GM18907 (cell line): ENCODE results near the gene ATP5F1E.
A peak's percentile ranks its signal among the peaks of the same experiment; 100 is the strongest.

Experiments
- ATAC-seq: cut with Tn5 transposase; IDR thresholded peaks from one replicate; pipeline ENCODE4 v1.9.1; 2021; ENCODE audit warnings: mild to moderate bottlenecking, moderate library complexity; ENCODE audit not compliant: unreplicated experiment

The ATP5F1E gene

DNA sequence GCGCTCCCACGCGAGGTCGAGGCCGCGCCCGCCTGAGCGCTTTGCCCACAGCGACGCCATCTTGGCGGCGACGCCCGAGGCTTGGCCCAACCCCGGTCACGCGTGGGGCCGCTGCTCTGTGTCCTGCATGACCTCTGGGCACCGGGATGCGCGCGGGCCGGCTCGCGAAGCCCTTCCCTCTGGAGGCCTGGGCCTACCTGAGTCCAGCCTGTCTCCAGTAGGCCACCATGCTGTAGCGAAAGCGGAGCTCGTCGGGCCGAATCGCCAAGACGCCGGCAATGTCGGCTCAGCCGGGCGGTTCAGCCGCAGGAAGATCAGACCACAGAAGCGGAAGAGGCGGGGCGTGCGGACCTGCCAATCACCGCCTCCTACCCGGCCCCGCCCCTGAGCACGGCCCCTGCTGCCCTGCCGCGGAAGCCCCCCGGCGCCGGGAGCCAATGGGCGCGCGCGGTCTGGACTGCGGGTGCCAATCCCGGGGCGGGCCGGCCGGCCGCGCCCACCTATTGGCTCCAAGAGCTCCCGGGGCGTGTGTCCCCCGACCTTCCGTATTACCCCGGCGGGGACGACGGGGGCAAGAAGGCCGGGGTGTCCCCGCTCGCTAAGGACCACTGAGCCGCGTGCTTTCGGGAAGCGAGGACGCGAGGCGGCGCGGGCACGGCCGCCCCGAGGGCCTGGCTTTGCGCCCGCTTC lies at the start of gene ATP5F1E:
ATP5F1E (minus strand) TSS at position 313 of the 690 bp plus-strand sequence; CDS start at position 229, 84 bp downstream.
- ATAC-seq = peak; percentile 91

DNA sequence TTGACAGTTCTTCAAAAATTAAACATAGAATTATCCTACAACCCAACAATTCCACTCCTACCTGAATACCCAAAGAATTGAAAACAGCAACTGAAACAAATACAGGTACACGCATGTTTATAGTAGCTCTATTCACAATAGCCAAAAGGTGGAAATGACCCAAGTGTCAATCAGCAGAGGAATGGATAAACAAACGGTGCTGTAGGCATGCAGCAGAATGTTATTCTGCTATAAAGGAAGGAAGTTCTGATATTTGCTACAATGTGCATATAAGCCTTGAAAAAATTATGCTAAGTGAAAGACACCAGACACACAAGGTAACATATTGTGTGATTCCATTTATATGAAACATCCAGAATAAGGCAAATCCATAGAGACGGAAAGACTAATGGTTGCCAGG lies 48.9 kb upstream of the ATP5F1E start:
- ATAC-seq = no peak

DNA sequence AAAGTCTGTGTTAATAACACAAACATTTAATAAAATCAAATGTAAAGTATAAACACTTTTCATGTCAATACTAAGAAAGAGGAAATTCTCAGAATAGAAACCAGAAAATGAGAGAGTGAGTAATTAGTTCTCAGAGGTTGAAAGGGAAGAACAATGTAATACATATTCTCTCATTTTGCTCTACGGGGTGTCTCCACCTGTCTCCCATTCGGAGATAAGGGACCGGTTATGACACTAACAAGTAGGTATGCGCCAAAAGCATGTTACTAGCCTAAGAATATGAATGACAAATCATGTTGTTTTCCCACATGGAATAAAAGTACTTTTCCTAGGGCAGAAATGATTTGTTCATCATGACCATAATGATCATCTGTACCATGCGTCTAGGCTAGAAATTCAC lies 46.1 kb upstream of the ATP5F1E start:
- no peak for ATAC-seq

DNA sequence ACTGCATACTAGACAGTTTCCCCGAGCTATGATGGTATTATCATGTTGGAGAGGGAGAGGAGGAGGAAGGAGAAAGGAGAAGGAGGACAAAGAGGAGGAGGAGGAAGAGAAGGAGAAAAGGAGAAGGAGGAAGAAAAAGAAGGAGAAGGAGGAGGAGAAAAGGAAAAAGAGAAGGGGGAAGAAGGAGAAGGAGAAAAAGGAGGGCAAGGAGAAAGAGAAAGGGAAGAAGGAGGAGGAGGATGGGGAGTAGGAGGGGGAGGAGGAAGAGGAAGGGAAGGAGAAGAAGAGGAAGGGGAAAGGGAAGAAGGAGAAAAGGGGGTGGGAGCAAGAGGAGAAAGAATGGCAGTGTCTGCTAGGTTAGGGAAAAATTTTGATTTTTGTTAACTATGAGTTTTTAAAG lies 45.6 kb upstream of the ATP5F1E start:
- ATAC-seq = no peak

DNA sequence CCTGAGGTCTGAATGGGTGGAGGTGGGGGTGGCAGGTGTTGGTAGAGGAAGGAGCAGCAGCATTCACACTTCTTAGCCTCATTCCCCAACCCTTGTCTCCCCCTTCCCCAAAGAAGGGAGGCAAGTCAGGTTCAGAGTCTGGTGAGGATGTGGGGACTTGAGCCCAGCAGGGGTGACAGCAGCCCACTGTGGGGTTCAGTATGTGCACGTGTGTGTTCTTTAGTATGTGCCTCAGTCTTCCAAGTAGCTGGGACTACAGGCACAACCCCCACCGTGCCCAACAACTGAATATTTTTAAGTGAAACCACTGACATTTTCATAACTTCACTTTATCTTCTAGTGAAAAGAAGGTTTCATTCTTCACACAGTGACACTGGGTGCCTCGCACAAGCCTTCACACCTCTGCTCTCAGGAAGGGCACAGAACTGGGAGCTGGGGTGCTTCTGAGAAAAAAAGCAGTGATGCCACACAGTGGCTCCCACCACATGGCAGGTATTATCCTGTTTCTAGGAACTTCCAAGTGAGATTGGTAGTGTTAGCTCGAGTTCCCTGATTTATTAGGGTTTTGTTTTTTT lies 43.9 kb upstream of the ATP5F1E start:
- ATAC-seq = no peak

DNA sequence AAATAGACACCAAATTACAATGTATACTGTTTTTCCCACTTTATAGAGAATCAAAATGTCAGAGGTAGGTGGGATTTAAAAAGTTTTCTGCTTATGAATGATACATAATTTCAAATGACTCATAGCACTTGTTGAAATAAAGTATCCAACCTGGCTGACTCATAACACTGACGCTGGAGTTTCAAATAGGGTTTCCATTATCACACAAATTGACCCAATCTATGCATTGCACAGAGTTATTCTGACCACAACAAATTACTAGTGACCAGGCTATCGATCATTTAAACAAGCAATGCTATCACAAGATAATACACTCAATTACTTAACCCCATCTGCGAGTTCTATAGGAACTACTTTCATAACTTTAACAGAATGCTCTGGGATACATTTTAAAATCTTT lies 42.3 kb upstream of the ATP5F1E start:
- ATAC-seq = no peak

DNA sequence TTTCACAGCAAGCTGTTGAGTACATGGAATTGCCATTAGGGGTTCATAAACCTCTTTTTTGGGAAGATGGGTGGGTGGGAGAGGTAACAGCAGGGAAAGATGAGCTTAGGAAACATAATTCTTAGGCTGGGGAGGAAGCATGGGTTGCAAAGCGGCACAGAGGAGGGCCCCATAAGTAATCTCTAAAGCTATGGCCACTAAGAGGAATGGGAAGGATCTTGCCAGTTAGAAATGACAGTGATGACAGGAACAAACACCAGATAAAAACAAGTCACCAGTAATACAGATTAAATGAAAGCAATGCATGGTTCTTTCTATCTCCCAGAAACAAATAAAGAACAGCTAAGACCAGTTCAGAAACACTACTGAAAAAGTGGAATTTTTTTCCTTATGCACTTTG lies 41.4 kb upstream of the ATP5F1E start:
- ATAC-seq = no peak

DNA sequence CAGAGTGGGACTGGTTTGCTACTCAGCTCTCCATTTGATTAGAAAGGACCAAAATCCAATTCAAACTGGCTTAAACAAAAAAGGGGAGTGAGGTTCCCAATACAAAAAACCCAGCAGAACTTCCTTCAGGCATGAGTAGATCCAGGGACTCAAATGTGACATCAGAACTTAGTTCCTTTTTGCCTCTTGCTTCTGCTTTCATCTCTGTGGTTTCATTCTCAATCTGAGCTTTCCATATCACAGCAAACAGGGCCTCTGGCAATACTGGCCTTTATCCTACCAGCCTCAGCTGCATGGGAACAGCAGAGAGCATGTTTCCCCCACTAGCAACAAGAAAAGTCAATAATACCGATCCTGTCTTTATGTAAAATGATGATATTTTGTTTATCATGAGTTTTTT lies 39.1 kb upstream of the ATP5F1E start:
- ATAC-seq = no peak

DNA sequence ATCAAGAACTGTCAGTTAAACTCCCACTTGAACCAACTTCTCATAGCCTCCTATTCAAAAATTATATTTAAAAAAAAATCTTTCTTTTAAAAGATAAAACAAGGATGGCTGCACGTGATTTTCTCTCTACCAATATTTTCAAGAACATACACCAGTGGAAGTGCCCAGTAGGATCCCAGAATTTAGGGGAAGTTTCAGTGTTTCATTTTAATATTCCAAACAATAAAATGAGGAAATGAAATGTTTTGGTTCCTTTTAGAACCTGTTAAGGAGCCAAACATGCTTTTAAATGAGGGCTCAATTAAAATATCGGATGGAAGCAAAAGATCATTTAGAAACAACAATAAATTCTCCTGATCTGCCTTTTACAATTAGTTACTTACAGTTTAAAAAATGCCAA lies 36.9 kb upstream of the ATP5F1E start:
- ATAC-seq = no peak

DNA sequence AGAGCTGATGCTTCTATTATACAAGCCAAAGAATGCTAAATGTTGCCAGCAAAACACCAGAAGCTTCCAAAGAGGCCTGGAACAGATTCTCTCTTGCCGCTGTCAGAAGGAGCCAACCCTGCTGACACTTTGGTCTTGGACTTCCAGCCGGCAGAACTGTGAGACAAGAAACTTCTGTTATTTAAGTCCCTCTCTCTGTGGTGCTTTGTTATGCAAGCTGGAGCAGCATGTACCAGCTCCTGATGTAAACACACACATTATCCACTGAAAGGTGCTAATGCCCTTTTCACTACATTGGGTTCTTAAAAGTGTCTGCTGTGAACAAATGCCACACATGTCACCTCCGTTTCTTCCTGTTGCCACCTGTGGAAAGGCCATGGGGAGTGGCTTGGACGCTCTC lies 36.4 kb upstream of the ATP5F1E start:
- ATAC-seq = no peak

DNA sequence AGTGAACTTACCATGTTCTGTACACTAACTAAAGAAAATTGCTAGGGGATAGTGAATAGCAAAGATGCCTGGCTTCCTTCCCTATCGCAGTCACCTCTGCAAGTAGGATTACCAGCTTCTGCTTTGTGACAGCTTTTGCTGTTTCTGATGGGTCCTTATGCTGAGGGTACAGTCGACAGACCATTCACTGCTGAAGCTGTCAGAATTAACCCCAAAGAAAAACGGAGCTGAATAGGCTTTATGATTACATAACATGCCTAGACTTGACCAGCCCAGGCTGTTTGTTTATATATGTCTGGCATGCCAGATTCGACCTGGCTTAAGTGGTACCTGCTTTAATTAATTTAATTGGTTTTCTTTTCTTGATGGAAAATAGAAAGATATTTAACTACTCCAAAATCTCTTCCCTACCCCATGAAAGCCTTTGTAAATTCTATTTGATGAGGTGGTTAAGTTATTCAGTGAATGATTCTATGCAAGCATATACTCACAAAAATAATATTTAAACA lies 32.1 kb upstream of the ATP5F1E start:
- no peak for ATAC-seq

DNA sequence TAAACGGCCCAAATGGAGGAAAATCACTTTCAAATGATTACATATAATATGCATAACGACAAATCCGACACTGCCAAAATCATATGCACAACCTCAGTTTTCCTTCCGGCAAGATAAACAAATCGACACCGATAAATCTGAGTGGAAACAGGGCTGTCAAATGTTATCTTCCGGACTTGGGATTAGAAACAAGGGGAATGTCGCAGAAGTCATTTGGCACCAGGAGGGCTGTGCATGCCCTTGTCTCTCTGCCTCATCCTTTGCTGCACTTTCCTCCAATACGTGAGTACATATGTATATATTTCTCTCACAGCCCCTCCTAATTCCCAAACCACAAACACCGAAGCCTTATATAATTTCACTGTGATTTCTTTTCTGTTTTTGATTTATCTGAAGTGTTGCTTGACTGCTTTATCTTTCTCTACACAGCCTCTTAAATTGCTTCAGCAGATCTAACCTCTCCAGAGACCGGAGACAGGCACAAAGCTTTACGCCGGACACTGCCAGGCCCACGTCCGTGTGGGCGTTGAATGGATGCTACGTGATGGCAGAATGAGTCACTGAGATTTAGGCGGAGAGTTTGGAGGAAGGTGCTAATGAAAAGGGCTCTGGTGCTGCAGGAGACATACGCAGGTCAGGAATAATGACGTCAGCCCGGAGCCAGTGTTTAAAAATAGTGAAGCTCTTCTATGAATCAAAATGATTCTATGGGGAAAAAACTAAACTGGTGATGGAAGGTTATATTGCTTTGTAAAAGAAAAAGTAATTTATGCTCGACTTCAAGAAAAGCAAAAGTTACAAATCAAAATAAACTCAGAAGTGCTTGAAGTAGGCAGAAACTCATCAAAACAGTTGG lies 31.5 kb upstream of the ATP5F1E start:
- ATAC-seq = no peak

DNA sequence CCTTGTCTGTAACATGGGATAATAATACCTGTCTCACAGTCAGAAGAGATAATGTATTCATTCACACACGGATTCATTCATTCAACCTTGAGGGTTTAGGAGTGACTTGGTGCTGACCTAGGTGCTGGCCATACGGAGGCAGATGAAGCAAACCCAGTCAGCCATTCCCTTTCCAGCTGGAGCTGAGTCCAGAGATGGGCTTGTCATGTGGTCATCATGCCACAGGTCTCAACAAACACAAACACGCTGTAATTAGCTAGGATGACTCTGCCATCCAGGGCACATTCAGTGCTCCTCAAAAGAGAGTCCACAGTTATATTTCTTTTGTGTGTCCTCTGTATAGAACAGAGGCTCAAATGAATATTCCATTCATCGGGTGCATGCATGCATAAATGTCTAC lies 29.9 kb upstream of the ATP5F1E start:
- no peak for ATAC-seq

DNA sequence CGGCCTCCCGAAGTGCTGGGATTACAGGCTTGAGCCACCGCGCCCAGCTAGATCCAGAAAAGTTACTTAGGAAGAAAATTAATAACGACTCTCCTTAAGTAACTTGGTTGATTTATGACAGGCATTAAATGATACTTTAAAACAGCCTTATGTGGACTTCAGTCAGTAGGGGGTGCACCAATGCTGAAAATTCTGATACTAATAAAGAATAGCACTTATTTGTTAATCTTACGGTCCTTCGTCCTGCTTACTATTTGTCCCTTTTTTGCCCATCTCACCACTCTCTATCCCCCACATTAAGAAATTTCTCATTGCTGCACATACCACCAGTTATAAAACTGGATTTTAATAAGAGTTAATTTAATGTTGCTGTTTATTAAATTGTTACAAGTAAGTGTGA lies 23.2 kb upstream of the ATP5F1E start:
- no peak for ATAC-seq

DNA sequence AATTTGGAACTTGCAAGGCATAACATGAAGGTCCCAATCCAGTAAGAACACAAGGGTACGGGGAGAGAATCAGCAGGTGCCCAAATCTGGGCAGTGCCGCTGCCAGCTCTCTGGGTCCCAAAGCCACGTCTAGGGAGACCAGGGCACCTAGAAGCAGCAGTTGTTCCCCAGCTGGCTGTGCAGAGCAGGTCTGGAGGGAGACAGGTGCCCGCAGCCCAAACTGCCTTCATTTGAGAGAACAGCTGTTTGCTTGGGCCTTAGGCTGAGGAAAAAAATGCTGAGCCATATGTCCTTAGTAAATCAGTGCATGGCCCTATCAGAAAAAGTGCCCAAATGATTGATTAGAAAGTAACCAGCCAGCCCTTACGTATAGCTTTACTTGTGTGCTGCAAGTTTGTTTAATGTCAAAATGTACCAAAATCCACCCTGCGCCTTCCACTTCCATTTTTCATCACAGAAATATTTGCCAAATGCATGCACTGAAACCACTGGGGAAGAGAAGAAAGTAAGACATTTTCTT lies 19.6 kb upstream of the ATP5F1E start:
- no peak for ATAC-seq

DNA sequence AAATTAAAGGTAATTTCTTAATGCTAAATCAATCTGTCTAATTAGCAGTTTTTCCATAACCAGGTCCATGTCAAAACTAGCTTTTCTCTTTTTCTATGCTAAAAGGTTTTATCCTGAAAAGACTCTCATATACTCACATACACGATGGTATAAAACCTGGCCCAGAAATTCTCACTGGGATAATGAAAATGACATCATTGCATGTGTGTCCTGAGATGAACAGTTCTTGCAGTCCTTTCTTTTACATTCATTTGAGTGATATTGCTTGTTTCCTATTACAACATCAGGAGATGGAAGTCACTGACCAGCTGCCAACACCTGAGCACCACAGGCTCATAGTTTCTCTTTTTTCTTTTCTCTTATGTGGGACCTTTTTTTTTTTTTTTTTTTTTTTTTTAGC lies 18.3 kb upstream of the ATP5F1E start:
- no peak for ATAC-seq

DNA sequence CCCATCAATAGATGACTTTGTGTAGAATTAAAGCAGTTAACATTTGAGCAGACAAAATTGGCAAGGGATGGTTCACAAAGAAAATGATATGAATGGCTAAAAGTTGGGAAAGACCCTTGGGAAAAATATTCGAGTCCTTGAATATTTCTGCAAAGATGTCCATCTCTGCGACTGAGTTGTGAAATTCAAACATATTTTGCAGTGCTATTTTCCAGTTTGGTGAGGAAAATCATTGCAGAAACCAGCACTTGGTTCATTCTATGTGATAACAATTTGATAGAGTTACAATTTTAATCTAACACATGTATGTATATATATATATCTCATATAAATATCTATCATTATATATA lies 16.5 kb upstream of the ATP5F1E start:
- ATAC-seq = no peak

DNA sequence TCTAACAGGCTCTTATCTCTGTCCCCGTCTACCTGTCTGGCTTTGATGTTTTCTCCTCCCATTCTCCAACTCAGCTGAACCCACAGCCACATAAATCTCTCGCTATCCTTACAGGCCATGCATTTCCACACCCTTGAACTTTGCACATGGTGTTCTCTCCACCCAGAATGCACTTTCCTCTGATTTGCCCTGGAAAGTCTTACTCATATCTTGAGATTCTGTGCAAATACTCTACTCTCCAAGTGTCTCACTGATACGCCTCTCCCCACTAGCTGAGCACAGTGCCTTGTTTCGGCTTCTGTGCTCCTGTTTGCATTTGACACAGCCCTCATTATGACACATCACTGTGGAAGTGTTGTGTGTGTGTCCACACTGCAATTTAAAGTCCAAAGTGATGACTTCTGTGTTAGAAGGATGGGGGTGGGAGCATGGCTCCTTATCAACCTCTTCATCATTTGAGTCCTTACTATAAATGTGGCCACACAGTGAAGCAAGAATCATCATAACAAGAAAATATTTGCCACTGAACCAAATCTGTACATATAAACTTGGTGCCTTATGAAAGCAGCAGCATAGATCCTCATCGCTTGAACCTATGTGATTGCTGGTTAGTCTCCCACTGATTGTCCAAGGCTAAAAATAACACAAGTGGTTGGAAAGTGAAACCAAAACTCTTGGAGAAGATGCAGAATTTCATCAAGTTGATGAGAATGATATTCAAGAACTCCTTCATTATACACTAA lies 16.0 kb upstream of the ATP5F1E start:
- no peak for ATAC-seq

DNA sequence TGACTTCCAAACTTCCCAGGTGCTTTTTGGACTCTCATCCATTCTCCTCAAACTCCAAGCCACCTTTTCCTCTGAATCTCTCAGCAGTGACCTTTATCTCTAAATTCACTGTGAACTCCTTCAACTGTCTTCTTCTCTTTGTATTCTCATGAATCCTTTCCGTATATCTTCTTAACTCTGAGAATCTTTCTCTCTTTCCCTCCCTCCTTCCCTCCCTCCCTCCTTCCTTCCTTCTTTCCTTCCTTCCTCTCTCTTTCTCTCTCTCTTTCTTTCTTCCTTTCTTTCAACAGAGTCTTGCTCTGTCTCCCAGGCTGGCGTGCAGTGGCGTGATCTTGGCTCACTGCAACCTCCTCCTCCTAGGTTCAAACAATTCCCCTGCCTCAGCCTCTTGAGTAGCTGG lies 14.7 kb upstream of the ATP5F1E start:
- no peak for ATAC-seq

DNA sequence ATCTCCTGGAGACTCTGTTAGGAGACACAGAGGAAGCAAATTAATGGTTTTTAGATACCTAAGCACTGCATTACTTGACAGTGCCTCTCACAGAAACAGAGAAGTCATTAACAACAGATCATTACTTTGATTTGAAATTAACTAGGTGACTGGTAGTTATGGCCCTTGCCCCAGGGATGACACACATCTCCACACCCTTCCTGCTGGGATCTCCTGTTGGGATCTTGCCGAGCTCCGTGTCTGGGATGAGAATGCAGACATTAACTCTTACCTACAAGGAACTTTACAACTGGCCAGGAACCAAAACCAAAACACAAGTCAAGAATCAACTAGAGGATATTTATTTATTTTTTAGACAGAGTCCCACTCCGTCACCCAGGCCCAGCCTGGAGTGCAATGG lies 12.7 kb upstream of the ATP5F1E start:
- ATAC-seq = no peak

DNA sequence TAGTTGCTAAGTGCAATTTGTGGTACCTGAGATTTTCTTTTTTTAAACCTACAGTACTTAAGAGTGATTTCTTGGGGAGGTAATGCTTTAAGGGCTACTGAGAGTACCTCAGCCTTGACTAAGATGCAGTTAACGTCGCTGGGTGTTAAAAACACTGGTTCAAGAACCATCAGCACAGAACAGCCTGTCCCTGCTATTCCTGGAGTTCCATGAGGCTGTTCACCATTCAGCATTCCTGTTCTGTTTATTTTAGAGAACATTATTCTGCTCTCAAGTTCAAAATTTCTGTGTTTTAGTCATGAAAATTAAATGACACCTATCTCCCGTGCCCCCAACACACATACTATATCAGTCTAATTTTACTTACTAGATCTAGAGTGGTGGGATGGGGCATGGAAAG lies 12.2 kb upstream of the ATP5F1E start:
- ATAC-seq = no peak
